Measurements from ENCODE around the gene SLC2A11.

DNA sequence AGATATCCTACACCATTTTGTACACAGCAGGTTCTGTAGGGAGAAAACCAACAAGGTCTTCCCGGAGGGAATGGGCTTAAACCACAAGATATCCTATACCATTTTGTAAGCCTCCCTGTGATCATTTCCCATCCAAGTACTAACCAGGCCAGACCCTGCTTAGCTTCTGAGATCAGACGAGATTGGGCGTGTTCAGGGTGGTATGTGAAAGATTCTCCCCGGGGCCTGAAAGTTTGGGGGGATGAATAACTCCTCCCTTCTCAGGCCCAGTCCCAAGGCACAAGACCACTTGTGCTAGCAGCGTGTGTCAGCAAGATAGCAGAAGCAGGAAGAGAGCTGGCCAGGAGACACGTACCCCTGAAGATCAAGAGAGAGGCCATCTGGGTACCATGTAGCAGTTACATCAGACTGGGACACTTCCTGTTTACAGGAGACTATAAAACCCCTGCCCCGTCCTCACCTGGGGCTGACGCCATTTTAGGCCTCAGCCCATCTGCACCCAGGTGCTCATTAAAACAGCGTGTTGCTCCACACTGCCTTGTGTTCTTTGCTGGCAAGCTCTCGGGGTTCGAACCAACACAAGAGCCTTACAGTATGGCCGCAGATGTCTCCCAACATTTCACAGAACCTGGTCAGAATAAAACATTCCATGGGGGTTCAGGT lies 53.8 kb downstream of the SLC2A11 start:
- TF ChIP-seq, protein P1, sequence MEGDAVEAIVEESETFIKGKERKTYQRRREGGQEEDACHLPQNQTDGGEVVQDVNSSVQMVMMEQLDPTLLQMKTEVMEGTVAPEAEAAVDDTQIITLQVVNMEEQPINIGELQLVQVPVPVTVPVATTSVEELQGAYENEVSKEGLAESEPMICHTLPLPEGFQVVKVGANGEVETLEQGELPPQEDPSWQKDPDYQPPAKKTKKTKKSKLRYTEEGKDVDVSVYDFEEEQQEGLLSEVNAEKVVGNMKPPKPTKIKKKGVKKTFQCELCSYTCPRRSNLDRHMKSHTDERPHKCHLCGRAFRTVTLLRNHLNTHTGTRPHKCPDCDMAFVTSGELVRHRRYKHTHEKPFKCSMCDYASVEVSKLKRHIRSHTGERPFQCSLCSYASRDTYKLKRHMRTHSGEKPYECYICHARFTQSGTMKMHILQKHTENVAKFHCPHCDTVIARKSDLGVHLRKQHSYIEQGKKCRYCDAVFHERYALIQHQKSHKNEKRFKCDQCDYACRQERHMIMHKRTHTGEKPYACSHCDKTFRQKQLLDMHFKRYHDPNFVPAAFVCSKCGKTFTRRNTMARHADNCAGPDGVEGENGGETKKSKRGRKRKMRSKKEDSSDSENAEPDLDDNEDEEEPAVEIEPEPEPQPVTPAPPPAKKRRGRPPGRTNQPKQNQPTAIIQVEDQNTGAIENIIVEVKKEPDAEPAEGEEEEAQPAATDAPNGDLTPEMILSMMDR (IDR thresholded peaks at IDR 0.05; ENCODE audit: insufficient read depth, low read depth, low read length): no peak
- no peak for TF ChIP-seq EZH2 (IDR thresholded peaks at IDR 0.05; ENCODE audit: insufficient read depth, low read length)

Data from astrocyte (in vitro differentiated cells and primary cell).